Psoas muscle (tissue), 8 donors: Measurements from ENCODE around the gene LCP2. TPM values are rescaled to one million over a fixed set of nuclear protein-coding genes. Genes with fewer than 3 reads are reported as not detected.

ENCODE experiments used
- ATAC-seq, 4 donors: fragments of 200-7000 bp; cut with Tn5 transposase; one replicate each; pipeline ENCODE4 v1.9.1; 2020; ENCODE audit warnings: moderate library complexity in 3 of 4, mild to moderate bottlenecking in 2 of 4
- DNase-seq, 2 donors: peaks; one replicate each; pipeline ENCODE4 v3.0.0-alpha.2; 2020
- H3K27ac ChIP-seq: fragments of 200-600 bp; one replicate; pipeline ENCODE4 v1.8.0; 2022
- H3K27me3 ChIP-seq, 3 donors: fragments of 200-600 bp in 1 of 3; one replicate each; pipeline versions ENCODE4 v1.6.1 to v1.8.0; 2013 to 2022; ENCODE audit warnings: low read length in 2 of 3, mild to moderate bottlenecking in 2 of 3, moderate library complexity in 1 of 3; ENCODE audit not compliant: insufficient read depth in 3 of 3
- H3K36me3 ChIP-seq, 2 donors: fragments of 200-600 bp in 1 of 2; one replicate each; pipeline versions ENCODE4 v1.6.1 to v1.8.0; 2013 to 2022; ENCODE audit warnings: low read depth in 1 of 2, mild to moderate bottlenecking in 1 of 2, moderate library complexity in 1 of 2; ENCODE audit not compliant: insufficient read depth in 1 of 2
- H3K4me1 ChIP-seq: fragments of 200-600 bp; one replicate; pipeline ENCODE4 v1.8.0; 2022
- H3K4me3 ChIP-seq: fragments of 200-600 bp; one replicate; pipeline ENCODE4 v1.8.0; 2022; ENCODE audit warnings: mild to moderate bottlenecking
- H3K9me3 ChIP-seq: fragments of 200-600 bp; one replicate; pipeline ENCODE4 v1.8.0; 2022
- WGBS, 3 donors: extraction: QIAGEN DNeasy Blood & Tissue Kit; methylation state at CpG; one replicate each; pipeline versions ENCODE4 v1.1.6 to v1.1.7; 2013; 5-methylcytosine and 5-hydroxymethylcytosine counted together
- intact Hi-C, 2 donors: fragments of 100-400 bp; cut with DNase I; formaldehyde crosslinking; loops; one replicate each; pipeline versions ENCODE4 v1.11.0 to v1.14.2; 2022
- polyA plus RNA-seq, 3 donors: library from polyadenylated mRNA; stranded (reverse); fragments of 200-250 nt; gene quantifications; one replicate each; pipeline ENCODE4 v1.2.3, GENCODE V29; 2013
- total RNA-seq, 4 donors: library from RNA; stranded (reverse); fragmentation: NEBNext Ultra II Directional in 2 of 4; extraction: Animal tissue kit (Norgen Biotek cat#: 25700) in 2 of 4; gene quantifications; one replicate each; pipeline versions ENCODE4 v1.2.1 to v1.2.4, GENCODE V29; 2021 to 2023
- TF ChIP-seq, protein P1 (sequence below): fragments of 200-600 bp; IDR thresholded peaks from one replicate; pipeline ENCODE4 v1.8.0; 2022; ENCODE audit warnings: antibody characterized with exemption
- donor health status: healthy with polysubstance abuse.
- donor health status: DM: no; HTN: no; CAD: no; lungs with moderate emphysema.
- donor health status: Bipolar disorder and iron deficiency.
- donor health status: healthy.
- donor health status: DM: yes; HTN: yes; CAD: no.
- donor health status: DM: no; HTN: no; CAD: no.
- donor health status: DM: no; HTN: no; CAD: no.
- donor health status: DM: yes; HTN: yes; CAD: no.

LCP2 gene
- total and polyA plus RNA-seq, 7 donors, result 0.76 to 6.0 (median 4.2) TPM

DNA sequence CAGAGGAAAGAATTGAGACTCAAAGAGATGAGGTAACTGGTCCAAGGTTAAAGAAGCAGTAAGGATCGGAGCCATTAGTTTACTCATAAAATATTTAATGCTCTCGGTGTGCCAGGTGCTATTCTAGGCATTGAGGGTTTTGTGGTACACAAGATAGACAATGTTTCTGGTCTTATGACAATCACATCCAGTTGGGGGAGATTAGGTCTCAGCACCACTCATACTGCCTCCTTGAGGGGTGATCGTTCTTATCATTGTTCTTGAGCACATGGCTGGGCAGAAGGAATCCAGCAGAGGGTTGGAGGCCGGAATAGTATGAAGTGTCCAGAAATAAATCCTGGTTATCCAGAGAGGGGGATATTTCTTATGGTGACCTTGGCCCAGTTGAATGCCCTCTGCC, 40.7 kb upstream of the LCP2 start:
- TF ChIP-seq, protein P1, sequence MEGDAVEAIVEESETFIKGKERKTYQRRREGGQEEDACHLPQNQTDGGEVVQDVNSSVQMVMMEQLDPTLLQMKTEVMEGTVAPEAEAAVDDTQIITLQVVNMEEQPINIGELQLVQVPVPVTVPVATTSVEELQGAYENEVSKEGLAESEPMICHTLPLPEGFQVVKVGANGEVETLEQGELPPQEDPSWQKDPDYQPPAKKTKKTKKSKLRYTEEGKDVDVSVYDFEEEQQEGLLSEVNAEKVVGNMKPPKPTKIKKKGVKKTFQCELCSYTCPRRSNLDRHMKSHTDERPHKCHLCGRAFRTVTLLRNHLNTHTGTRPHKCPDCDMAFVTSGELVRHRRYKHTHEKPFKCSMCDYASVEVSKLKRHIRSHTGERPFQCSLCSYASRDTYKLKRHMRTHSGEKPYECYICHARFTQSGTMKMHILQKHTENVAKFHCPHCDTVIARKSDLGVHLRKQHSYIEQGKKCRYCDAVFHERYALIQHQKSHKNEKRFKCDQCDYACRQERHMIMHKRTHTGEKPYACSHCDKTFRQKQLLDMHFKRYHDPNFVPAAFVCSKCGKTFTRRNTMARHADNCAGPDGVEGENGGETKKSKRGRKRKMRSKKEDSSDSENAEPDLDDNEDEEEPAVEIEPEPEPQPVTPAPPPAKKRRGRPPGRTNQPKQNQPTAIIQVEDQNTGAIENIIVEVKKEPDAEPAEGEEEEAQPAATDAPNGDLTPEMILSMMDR, result no peak
- Histone ChIP-seq H3K4me1 (no peaks in the 10 kb centered on the region), H3K27me3 (no peaks in the 10 kb centered on the region), H3K9me3 (no peaks in the 10 kb centered on the region), H3K4me3 (no peak overlapping the region), H3K36me3 (no peaks in the 10 kb centered on the region), H3K27ac (no peak overlapping the region)
- 81 to 92% (median 87%) methylated on average over 4 of the region's 4 CpGs for WGBS, 3 donors
- ATAC-seq (no peak), DNase-seq (no peak)
- intact Hi-C loops, result loop anchor here in 1 of 2 donors (5.0 kb wide), 1 partner anchor 71 kb away; no protein-coding TSS in a partner anchor

DNA sequence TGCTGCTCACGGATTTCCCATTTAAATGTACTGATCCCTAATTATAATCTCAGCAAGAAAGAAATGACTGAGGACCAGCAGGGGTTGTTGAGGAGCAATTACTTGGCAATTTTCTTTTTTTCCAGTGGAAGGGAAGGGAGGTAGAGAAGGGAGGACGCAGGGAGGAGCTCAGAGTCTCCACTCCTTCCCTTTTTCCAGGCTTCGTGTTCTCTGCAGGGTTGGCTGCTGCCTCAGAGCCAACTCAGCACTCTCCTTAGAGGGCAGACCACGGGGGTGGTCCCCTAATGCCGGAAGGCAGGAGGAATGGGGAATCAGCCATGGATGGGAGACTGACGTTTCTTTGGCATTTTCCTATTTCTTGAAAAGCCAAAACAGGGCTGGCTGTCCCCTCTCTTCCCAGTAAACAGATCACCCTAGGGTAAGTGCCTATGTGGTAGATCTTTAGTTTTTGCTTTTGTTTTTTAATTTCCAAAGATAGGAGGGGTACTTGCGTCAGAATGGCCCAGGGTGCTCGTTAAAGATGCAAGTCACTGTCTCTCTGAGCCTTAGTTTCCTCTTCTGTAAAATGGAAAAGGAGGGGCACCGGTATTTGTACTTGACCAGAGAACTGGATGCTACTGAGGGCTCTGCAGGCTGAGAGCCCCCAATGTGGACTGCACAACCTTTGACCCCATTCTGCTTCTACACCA, 39.6 kb upstream of the LCP2 start:
- intact Hi-C loops, result loop anchor here in 1 of 2 donors (5.0 kb wide), 1 partner anchor 70 kb away; no protein-coding TSS in a partner anchor
- no peaks in the 10 kb centered on the region for H3K4me1 ChIP-seq
- H3K4me3 ChIP-seq, result no peak overlapping the region
- TF ChIP-seq, protein P1, result no peak
- H3K9me3 ChIP-seq, result no peaks in the 10 kb centered on the region
- DNase-seq (no peak), ATAC-seq (no peak)
- no peaks in the 10 kb centered on the region for H3K27me3 ChIP-seq
- no peak overlapping the region for H3K27ac ChIP-seq
- WGBS, 3 donors, result 65 to 72% (median 71%) methylated on average over 9 of the region's 9 CpGs
- no peaks in the 10 kb centered on the region for H3K36me3 ChIP-seq

DNA sequence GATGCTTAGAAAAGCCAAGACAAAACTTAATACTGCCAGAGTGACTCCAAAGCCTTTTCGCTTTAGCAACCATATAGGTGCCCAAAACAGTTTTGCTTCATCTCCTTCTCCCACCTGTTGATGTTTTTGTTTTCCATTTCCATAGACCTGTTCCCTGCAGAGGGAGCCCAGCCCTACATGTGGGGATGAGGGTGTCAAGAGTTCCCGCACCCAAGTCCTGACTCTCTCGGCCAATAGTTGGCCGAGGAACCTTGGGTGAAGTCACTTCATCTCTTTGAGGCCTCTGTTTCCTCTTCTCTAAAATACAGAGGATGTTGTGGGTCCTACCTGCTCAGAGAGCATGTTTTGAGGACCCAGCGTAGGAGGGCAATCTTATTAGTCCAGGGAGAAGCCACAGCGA, 38.5 kb upstream of the LCP2 start:
- DNase-seq (no peak), ATAC-seq (no peak)
- no peak overlapping the region for H3K27ac ChIP-seq
- no peak overlapping the region for H3K4me3 ChIP-seq
- no peaks in the 10 kb centered on the region for H3K36me3 ChIP-seq
- intact Hi-C loops, result loop anchor here in 1 of 2 donors (5.0 kb wide), 1 partner anchor 69 kb away; no protein-coding TSS in a partner anchor
- WGBS, 3 donors, result 85 to 97% (median 96%) methylated on average over 6 of the region's 6 CpGs
- H3K27me3 ChIP-seq, result no peaks in the 10 kb centered on the region
- TF ChIP-seq, protein P1, result no peak
- no peaks in the 10 kb centered on the region for H3K9me3 ChIP-seq
- H3K4me1 ChIP-seq, result peaks cover 3% of the 10 kb centered on the region

DNA sequence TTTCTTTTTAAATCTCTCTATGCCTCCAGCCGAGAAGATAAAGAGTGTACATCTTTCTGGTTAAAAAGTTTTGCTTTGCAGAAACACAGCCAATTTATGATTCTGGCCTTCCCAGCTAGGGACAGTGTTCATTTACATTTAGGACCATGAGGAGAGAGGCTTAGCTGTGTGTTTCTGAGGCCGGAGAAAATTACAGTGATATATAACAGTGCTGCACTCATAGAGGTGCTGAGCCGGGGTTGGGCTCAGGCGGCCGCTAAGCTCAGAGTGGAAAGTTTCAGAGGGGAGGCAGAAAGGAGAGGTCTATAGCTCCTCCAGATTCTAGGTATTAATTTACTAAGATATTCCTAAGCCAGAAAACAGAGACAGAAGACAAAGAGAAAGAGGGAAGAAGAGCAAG, 37.0 kb upstream of the LCP2 start:
- Histone ChIP-seq H3K27me3 (no peaks in the 10 kb centered on the region), H3K4me1 (peaks cover 3% of the 10 kb centered on the region), H3K36me3 (no peaks in the 10 kb centered on the region), H3K4me3 (no peak overlapping the region), H3K27ac (no peak overlapping the region), H3K9me3 (no peaks in the 10 kb centered on the region)
- no peak for DNase-seq
- ATAC-seq, result no peak
- WGBS, 3 donors, result 68 to 77% (median 74%) methylated on average over 5 of the region's 5 CpGs
- intact Hi-C loops, result loop anchor here in 1 of 2 donors (5.0 kb wide), 1 partner anchor 67 kb away; no protein-coding TSS in a partner anchor
- TF ChIP-seq, protein P1, result no peak
